ENCODE measurements around the gene FAM174C. TPM values are rescaled to one million over a fixed set of nuclear protein-coding genes. Genes with fewer than 3 reads are reported as not detected.
A peak's percentile ranks its signal among the peaks of the same experiment; 100 is the strongest.

The FAM174C gene
- total and polyA plus RNA-seq, 10 of the 15 experiments (the other 5 are each of a cell fraction or from before 2014, with no cell fraction given) = 0.89 to 94.6 (median 43.6) TPM

- no peak for TF ChIP-seq REST (IDR thresholded peaks at IDR 0.05; ENCODE audit: low read depth, low read length)
- TF ChIP-seq MEF2B (IDR thresholded peaks at IDR 0.05; ENCODE audit: partially characterized antibody, poor library complexity, severe bottlenecking) = no peak
- no peak for TF ChIP-seq ETV6 (conservative IDR thresholded peaks at IDR 0.05 in 1 of 2, IDR thresholded peaks at IDR 0.05 in 1 of 2; ENCODE audit: borderline replicate concordance in 1 of 2, low read depth in 1 of 2)
- TF ChIP-seq RELA (IDR thresholded peaks at IDR 0.05; ENCODE audit: borderline replicate concordance, partially characterized antibody) = no peak
- TF ChIP-seq, protein P1, sequence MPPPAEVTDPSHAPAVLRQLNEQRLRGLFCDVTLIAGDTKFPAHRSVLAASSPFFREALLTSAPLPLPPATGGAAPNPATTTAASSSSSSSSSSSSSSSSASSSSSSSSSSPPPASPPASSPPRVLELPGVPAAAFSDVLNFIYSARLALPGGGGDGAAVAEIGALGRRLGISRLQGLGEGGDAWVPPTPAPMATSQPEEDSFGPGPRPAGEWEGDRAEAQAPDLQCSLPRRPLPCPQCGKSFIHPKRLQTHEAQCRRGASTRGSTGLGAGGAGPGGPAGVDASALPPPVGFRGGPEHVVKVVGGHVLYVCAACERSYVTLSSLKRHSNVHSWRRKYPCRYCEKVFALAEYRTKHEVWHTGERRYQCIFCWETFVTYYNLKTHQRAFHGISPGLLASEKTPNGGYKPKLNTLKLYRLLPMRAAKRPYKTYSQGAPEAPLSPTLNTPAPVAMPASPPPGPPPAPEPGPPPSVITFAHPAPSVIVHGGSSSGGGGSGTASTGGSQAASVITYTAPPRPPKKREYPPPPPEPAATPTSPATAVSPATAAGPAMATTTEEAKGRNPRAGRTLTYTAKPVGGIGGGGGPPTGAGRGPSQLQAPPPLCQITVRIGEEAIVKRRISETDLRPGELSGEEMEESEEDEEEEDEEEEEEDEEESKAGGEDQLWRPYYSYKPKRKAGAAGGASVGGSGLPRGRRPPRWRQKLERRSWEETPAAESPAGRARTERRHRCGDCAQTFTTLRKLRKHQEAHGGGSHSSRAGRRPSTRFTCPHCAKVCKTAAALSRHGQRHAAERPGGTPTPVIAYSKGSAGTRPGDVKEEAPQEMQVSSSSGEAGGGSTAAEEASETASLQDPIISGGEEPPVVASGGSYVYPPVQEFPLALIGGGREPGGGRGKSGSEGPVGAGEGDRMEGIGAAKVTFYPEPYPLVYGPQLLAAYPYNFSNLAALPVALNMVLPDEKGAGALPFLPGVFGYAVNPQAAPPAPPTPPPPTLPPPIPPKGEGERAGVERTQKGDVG (CRISPR knock-in tag; IDR thresholded peaks at IDR 0.05) = no peak
- no peak for TF ChIP-seq TAF1 (IDR thresholded peaks at IDR 0.05; ENCODE audit: borderline replicate concordance, low read depth, low read length)
- no peak for TF ChIP-seq ZNF622 (IDR thresholded peaks at IDR 0.05)
- no peak for TF ChIP-seq WRNIP1 (IDR thresholded peaks at IDR 0.05; ENCODE audit: borderline replicate concordance, low read depth, low read length)
- TF ChIP-seq MYB (IDR thresholded peaks at IDR 0.05; ENCODE audit: borderline replicate concordance, low read depth, low read length) = no peak
- no peak for TF ChIP-seq BACH1 (IDR thresholded peaks at IDR 0.05; ENCODE audit: borderline replicate concordance)
- TF ChIP-seq ZNF24 (IDR thresholded peaks at IDR 0.05) = no peak
- TF ChIP-seq IRF4 (IDR thresholded peaks at IDR 0.05; ENCODE audit: low read depth, low read length) = 0 out of 2 replicates have a peak, but pooled peaks have one; percentile 8
- TF ChIP-seq NRF1 (conservative IDR thresholded peaks at IDR 0.05; ENCODE audit: low read depth, low read length) = no peak
- TF ChIP-seq, protein P2, sequence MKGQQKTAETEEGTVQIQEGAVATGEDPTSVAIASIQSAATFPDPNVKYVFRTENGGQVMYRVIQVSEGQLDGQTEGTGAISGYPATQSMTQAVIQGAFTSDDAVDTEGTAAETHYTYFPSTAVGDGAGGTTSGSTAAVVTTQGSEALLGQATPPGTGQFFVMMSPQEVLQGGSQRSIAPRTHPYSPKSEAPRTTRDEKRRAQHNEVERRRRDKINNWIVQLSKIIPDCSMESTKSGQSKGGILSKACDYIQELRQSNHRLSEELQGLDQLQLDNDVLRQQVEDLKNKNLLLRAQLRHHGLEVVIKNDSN (IDR thresholded peaks at IDR 0.05; ENCODE audit: borderline replicate concordance, extremely low read length, insufficient read depth, low read depth, low read length) = peak; percentile 12
- TF ChIP-seq ZNF207 (IDR thresholded peaks at IDR 0.05; ENCODE audit: borderline replicate concordance) = peak; percentile 35; the same call in 1 of the 2 replicates
- TF ChIP-seq STAT1 (conservative IDR thresholded peaks at IDR 0.05) = no peak
- no peak for TF ChIP-seq SUPT20H (IDR thresholded peaks at IDR 0.05; ENCODE audit: borderline replicate concordance, control insufficient read depth, low read depth, low read length)
- TF ChIP-seq, protein P3, sequence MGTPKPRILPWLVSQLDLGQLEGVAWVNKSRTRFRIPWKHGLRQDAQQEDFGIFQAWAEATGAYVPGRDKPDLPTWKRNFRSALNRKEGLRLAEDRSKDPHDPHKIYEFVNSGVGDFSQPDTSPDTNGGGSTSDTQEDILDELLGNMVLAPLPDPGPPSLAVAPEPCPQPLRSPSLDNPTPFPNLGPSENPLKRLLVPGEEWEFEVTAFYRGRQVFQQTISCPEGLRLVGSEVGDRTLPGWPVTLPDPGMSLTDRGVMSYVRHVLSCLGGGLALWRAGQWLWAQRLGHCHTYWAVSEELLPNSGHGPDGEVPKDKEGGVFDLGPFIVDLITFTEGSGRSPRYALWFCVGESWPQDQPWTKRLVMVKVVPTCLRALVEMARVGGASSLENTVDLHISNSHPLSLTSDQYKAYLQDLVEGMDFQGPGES (IDR thresholded peaks at IDR 0.05) = no peak
- TF ChIP-seq, protein P4, sequence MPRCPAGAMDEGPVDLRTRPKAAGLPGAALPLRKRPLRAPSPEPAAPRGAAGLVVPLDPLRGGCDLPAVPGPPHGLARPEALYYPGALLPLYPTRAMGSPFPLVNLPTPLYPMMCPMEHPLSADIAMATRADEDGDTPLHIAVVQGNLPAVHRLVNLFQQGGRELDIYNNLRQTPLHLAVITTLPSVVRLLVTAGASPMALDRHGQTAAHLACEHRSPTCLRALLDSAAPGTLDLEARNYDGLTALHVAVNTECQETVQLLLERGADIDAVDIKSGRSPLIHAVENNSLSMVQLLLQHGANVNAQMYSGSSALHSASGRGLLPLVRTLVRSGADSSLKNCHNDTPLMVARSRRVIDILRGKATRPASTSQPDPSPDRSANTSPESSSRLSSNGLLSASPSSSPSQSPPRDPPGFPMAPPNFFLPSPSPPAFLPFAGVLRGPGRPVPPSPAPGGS (IDR thresholded peaks at IDR 0.05; ENCODE audit: borderline replicate concordance, insufficient read depth, low read depth, low read length, poor library complexity, severe bottlenecking) = no peak
Observed at GRCh38 chr19:1279782-1280341, 4.5 kb downstream of the FAM174C start (continued).

Measured in GM12878 (cell line).